A204.1 (cell line): ENCODE data around the gene IRGQ.
"Not testable (repeated sequence)": the region's sequence is repeated elsewhere in the genome, so short reads cannot be mapped to it uniquely, and the experiment has no call there.

Experiments
- FAIRE-seq: peaks from 2 replicates; lab custom pipeline; 2012; peaks lifted over from hg19 to GRCh38; lab: Jason Lieb, UNC

IRGQ gene

DNA sequence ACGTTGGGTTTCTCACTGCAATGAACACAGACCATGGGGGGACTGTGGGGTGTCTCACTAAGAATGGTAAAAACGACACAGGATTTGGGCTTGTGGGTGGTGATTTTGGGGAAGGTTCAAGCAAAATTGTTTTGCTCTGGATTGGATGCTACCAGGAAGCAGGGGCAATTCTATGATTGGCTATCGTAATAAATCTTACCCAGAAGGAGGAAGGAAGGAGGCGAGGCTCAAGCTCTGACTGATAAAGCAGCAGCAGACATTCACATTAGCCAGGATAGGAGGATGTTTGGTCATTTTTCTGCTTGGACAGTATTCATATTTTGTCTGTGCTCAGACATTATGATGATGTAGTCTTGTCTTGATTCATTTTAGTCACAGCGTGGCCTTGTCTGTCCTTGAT is 1.9 kb upstream of the IRGQ start:
- no peak for FAIRE-seq

- no peak for FAIRE-seq
Measured at GRCh38 chr19:43596842-43597461, 1.0 kb upstream of the IRGQ start.

DNA sequence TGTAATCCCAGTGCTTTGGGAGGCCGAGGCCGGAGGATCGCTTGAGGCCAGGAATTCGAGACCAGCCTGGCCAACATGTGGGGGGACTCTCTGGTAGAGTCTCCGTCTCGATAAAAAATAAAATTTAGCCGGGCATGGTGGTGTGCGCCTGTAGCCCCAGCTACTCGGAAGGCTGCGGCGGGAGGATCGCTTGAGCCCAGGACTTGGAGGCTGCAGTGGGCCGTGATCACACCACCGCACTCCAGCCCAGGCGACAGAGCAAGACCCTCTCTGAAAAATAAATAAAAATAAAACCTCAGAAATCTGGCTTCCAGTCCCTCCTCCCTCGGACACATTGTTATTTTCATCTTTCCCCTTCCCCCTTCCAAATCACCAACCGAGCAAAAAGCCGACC is 332 bp downstream of the IRGQ start:
- no peak for FAIRE-seq

- FAIRE-seq = no peak
Measured at GRCh38 chr19:43594710-43595604, 977 bp downstream of the IRGQ start.

- FAIRE-seq = no peak
Measured at GRCh38 chr19:43594081-43594697, 1.7 kb downstream of the IRGQ start.

DNA sequence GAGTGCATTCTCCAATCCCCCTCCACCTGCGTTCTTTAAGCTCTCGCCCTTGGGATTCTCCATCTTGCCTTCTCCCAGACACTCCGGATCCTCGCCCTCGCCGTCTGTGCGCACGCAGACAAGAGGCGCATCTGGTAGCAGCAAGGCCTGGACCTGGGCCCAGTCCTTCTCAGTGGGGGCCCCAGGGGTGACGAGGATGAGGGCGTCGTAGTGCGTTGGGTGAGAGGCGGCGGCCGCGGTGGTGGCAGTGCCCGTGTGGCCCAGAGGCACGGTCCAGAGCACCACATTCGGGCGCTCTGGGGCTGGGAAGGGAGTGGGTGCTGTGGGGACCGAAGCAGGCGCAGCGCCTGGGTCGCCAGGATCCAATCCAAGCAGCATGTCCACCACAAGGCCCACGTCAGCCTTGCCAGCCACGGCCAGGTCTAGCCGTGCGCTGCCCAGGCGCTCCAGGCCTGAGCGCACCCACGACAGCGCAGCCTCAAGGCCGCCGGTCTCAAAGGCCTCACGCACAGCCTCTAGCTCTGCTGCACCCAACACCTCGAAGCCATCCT is 3.1 kb downstream of the IRGQ start:
- no peak for FAIRE-seq

- no peak for FAIRE-seq
Measured at GRCh38 chr19:43591904-43592772, 3.8 kb downstream of the IRGQ start.

DNA sequence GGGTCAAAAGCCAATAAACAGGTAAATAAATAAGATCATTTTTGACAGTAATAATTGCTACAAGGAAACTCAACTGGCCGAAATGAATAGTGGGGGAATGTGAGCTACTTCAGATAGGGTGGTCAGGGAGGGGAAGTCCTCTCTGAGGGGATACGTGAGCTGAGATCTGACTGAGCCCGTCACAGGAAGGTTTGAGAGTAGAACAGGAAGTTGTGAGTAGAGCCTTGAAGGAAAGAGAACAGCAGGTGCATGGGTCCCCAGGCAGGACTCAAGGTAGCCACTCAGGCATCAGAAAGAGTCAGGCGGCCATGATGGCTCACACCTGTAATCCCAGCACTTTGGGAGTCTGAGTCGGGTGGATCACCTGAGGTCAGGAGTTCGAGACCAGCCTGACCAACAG is 6.3 kb downstream of the IRGQ start:
- no peak for FAIRE-seq

DNA sequence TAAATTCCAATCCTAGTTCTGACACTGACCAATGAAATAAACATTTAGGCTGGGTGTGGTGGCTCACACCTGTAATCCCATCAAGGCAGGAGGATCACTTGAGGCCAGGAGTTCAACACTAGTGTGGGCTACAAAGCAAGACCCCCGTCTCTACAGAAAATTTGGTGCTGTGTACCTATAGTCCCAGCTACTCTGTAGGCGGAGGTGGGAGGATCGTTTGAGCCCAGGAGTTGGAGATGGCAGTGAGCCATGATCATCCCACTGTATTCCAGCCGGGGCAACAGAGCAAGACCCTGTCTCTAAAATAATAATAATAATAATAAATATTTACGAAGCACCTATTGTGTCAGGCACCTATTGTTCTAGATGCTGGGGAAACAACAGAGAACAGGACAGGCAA is 6.7 kb downstream of the IRGQ start:
- FAIRE-seq = no peak

GRCh38 chr19:43587029-43587428 is 8.9 kb downstream of the IRGQ start:
- not testable (repeated sequence) for FAIRE-seq

DNA sequence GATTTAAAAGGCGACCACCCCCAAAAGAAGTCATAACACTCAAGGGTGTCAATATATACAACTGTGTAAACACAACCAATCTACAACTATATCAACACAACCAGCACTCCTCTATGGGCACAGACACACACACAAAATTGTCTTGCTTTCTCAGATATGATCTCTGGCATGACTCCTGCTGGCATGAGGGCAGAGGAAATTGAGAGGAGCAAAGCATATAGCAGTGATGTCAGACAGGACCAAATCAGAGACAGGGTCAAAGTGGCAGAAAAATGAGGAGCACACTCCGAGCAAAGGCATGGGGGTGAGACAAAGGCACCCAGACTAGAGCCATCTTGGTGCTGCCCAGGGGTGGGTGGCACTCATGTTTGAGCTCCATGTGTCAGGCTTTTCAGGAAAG is 9.6 kb downstream of the IRGQ start:
- FAIRE-seq = no peak

DNA sequence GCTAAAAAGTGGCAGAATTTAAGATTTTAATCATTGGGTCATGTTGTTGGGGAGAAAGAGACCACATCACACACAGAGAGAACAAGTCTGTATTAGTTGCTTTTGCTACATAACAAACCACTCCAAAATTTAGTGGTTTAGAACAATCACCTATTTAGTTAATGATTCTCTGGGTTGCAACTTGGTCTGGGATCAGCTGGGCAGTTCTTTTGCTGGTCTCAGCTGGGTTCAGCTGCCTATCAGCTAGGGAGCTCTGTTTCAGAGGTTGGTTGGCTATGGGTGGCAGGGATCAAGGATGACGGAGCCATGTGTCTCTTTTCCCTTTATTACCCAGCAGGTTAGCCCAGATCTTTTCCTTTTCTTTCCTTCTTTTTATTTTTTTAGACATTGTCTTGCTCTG is 11.4 kb downstream of the IRGQ start:
- no peak for FAIRE-seq

DNA sequence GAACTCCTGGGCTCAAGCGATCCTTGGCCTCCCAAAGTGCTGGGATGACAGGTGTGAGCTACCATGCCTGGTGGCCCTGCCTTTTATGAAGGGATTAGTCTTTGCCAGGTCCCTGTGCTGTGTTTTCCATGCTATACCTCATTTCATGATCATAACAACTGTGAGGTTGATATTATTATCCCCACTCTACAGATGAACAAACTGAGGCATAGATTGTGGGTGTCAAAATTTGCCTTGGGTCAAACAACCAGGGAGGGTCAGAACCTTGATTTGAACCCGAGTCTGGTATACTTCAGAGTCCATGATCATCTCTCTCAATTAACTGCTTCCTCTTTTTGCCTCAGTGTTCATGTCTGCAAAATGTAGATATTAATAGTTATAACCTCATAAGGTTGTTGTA is 13.4 kb downstream of the IRGQ start:
- no peak for FAIRE-seq

GRCh38 chr19:43581467-43581866 is 14.5 kb downstream of the IRGQ start:
- no peak for FAIRE-seq

- FAIRE-seq = no peak
Measured at GRCh38 chr19:43578787-43579186, 17.1 kb downstream of the IRGQ start.

DNA sequence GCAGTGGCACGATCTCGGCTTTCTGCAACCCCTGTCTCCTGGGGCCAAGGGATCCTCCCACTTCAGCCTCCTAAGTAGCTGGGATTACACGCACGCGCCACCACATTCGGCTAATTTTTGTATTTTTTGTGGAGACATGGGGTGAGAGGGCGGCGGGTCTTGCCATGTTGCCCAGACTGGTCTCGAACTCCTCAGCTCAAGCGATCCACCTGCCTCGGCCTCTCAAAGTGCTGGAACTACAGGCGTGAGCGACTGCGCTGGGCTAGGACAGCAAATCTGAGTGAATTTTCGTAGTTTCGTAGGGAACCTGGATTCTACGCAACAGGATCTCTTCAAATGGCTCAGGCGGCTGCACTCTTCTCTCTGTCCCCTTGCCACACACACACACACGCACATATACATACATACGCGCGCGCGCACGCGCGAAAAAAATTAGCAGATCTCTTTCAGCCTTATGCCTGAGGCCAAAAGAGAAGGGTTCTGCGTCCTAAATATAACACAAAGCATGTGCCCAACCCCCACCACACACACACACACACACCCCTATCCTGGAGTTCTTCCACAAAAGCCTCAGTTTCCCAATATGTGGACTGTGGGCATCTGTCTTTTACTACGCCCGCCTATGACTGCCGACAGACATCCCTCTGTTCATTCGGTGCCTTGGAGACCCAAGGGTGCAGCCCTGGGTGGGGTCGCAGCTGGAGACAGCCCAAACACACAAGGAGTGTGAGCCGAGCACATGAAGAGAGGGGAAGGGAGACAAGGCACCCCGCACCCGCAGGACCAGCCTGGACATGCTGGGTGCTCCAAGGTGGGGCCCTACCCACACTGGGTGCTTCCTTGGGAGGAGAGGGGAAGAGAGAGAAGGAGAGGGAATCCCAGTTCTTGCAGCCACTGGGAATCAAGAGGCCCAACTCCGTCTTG is 19.7 kb downstream of the IRGQ start:
- no peak for FAIRE-seq

GRCh38 chr19:43575156-43575950 is 20.6 kb downstream of the IRGQ start, which contains the start of the genes PINLYP and XRCC1:
Gene PINLYP, plus strand, starts transcription at chr19:43575801. Its CDS starts 1,391 bp downstream, at chr19:43577192.
Gene XRCC1, minus strand, starts transcription at chr19:43575527. Its CDS starts 69 bp downstream, at chr19:43575458.
- FAIRE-seq = peak; percentile 99

GRCh38 chr19:43574424-43575155 is 21.3 kb downstream of the IRGQ start:
- FAIRE-seq = no peak

DNA sequence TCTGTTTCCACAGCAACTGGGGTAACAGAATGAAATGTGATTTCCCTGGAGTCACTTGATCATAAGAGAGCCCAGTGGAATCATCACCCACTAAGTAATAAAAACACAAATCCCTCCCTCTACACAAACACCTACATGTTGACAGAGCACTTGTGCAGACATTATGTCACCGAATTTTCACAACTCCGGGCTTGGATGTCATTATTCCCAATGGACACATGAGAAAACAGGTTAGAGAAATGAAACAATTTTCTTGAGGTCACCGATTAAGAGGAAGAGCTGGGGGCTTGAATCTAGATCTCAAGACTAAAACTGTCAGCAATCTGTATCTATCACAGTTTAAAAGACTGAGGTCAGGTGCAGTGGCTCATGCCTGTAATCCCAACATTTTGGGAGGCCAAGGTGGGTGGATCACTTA is 23.8 kb downstream of the IRGQ start:
- FAIRE-seq = no peak
